ENCODE data around the gene UPB1.

UPB1 gene

DNA sequence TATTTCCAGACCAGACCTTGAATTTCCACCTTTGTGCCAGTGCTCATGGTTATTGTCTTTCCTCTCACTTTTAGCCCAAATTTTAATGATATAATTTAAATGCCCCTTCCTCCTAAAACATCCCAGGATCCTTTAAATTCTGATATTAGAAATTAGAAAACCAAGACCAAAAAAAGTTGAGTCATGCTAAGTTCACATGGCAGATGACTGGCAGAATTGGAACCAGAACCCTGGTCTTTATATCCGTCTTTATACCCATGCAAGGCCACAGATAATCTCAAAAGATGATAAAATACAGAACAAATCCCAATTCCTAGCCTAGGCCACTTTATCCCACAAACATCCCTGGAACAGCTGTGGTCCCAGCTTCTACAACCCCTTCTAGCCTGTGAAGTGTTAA lies 41.3 kb upstream of the UPB1 start:
- Mint-ChIP-seq H3K36me3 (ENCODE audit: low read depth) (no peaks in the 10 kb centered on the region), H3K9me3 (peaks cover 9% of the 10 kb centered on the region), H3K27ac (no peak overlapping the region), H3K27me3 (ENCODE audit: low read depth, poor library complexity) (peaks cover 12% of the 10 kb centered on the region), H3K4me3 (no peak overlapping the region), H3K4me1 (peaks cover 6% of the 10 kb centered on the region)
- TF ChIP-seq, protein P1, sequence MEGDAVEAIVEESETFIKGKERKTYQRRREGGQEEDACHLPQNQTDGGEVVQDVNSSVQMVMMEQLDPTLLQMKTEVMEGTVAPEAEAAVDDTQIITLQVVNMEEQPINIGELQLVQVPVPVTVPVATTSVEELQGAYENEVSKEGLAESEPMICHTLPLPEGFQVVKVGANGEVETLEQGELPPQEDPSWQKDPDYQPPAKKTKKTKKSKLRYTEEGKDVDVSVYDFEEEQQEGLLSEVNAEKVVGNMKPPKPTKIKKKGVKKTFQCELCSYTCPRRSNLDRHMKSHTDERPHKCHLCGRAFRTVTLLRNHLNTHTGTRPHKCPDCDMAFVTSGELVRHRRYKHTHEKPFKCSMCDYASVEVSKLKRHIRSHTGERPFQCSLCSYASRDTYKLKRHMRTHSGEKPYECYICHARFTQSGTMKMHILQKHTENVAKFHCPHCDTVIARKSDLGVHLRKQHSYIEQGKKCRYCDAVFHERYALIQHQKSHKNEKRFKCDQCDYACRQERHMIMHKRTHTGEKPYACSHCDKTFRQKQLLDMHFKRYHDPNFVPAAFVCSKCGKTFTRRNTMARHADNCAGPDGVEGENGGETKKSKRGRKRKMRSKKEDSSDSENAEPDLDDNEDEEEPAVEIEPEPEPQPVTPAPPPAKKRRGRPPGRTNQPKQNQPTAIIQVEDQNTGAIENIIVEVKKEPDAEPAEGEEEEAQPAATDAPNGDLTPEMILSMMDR (IDR thresholded peaks at IDR 0.05): no peak
- no peak for DNase-seq

DNA sequence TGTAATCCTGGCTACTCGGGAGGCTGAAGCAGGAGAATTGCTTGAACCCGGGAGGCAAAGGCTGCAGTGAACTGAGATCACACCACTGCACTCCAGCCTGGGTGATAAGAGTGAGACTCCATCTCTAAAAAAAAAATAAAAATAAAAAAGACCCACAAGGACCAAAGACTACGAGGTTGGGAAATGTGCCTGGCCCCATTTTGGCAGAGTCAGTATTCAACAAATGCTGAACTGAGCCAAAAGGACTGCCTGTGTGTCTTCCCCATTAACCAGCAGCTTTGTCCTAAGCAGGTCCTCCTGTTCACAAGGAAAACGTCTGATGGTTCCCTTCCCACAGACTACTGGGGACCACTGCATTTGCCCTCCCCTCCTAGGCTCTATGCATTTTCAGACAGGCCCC lies 40.1 kb upstream of the UPB1 start:
- no peaks in the 10 kb centered on the region for H3K36me3 Mint-ChIP-seq (ENCODE audit: low read depth)
- no peak overlapping the region for H3K4me3 Mint-ChIP-seq
- no peak for DNase-seq
- TF ChIP-seq, protein P1 (IDR thresholded peaks at IDR 0.05): no peak
- no peak overlapping the region for H3K27ac Mint-ChIP-seq
- peaks cover 6% of the 10 kb centered on the region for H3K4me1 Mint-ChIP-seq
- peaks cover 13% of the 10 kb centered on the region for H3K27me3 Mint-ChIP-seq (ENCODE audit: low read depth, poor library complexity)
- H3K9me3 Mint-ChIP-seq: peaks cover 9% of the 10 kb centered on the region

DNA sequence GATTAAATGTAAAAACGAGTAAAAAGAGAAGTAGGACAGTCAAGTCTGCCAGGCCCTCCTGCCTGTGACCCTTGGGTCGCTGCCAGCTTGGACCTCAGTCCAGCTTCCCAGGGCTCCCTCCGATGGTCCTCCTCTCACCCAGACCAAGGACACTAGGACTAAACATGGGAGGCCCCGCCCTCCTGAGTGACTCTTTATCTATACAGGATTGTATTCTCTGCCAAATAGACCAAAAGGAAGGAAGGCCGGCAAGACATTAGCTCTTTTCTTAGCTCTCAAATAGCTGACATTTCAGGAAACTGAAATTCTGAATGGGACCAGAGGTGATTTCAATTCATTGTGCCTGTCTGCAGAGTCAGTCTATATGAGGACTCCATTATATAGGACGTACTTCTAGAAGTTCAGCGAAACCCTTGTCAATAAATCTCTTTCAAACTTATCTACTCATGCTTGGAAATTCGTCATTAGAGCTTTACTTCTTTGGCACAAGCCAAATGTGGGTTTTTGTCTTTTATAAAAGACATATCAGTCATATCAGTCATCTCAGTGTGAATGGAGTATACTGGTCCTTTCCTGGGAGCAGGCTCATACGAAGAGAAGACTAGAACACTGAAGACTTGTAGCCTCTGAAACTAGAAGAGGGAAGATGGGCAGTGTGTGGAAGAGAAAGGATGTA lies 39.2 kb upstream of the UPB1 start:
- Mint-ChIP-seq H3K27me3 (ENCODE audit: low read depth, poor library complexity) (peaks cover 11% of the 10 kb centered on the region), H3K4me3 (no peak overlapping the region), H3K9me3 (peaks cover 9% of the 10 kb centered on the region), H3K27ac (no peak overlapping the region), H3K4me1 (no peaks in the 10 kb centered on the region), H3K36me3 (ENCODE audit: low read depth) (no peaks in the 10 kb centered on the region)
- TF ChIP-seq, protein P1 (IDR thresholded peaks at IDR 0.05): no peak
- no peak for DNase-seq

- Mint-ChIP-seq H3K4me3 (no peak overlapping the region), H3K36me3 (ENCODE audit: low read depth) (no peaks in the 10 kb centered on the region), H3K27ac (no peak overlapping the region), H3K9me3 (no peaks in the 10 kb centered on the region), H3K27me3 (ENCODE audit: low read depth, poor library complexity) (peaks cover 11% of the 10 kb centered on the region), H3K4me1 (no peaks in the 10 kb centered on the region)
- no peak for DNase-seq
- TF ChIP-seq, protein P1 (IDR thresholded peaks at IDR 0.05): no peak
These were observed 37.2 kb upstream of the UPB1 start for GRCh38 chr22:24457894-24458420.

GRCh38 chr22:24459911-24460310 lies 35.2 kb upstream of the UPB1 start:
- Mint-ChIP-seq H3K4me1 (no peaks in the 10 kb centered on the region), H3K27ac (no peak overlapping the region), H3K36me3 (ENCODE audit: low read depth) (no peaks in the 10 kb centered on the region), H3K9me3 (no peaks in the 10 kb centered on the region), H3K4me3 (no peak overlapping the region), H3K27me3 (ENCODE audit: low read depth, poor library complexity) (peaks cover 8% of the 10 kb centered on the region)
- TF ChIP-seq, protein P1 (IDR thresholded peaks at IDR 0.05): no peak
- no peak for DNase-seq
